ENCODE measurements around the gene MLYCD.

Gene MLYCD

DNA sequence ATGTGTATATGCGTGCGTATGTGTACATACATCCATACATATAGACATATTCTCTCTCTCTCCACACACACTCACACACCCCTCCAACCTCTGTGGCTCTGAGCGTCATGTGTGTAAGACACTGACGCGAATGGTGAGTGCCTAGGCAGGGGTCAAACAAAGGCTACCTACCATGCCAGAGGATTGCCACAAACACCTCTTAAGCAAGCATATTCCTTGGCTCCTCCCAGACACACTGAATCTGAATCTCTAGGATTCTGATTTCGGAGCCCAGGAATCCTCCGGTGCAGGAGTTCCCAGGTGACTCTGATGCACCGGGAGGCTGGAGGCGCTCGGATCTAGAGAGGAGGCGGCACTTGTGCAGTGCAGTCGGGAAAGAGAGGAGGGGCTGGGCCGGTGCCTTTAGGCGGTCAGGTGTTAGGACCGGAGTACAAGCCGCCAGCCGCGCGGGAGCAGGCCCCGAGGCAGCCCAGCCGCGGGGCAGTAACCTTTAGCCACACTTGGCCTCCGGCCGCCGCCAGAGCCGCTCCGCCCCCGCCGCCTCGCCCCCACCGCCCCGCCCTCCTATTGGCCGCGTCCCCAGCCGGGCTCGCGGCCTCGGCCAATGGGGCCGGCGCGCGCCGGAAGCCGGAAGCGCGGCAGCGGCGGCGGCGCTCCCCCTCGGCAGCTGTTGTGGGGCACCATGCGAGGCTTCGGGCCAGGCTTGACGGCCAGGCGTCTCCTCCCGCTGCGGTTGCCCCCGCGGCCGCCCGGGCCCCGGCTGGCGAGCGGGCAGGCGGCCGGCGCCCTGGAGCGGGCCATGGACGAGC is at the start of gene MLYCD:
TSS of gene MLYCD (plus strand) at position 653 of the 809 bp plus-strand sequence. CDS start at position 683, 30 bp downstream.
- DNase-seq (ENCODE audit: low read depth): no peak

DNA sequence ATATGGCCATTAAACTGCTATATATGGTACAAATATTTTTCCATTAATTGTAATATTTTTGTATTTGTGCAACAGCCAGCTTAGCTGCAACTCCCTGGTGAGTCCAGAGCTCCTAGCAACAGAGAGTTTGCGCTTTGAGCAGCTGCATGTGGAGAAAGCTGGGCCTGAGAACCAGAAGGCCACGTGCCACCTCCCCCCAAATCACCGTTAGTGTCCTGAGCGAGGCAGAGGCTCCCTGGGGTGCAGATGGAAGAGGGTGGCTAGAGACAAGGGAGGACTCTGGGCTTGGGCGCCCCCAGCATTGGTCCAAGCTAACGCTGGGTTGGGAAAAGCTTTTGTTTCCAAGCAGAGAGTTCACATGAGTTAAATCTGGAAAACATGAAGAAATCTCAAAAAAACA is 49.5 kb upstream of the MLYCD start:
- no peak for DNase-seq (ENCODE audit: low read depth)

DNA sequence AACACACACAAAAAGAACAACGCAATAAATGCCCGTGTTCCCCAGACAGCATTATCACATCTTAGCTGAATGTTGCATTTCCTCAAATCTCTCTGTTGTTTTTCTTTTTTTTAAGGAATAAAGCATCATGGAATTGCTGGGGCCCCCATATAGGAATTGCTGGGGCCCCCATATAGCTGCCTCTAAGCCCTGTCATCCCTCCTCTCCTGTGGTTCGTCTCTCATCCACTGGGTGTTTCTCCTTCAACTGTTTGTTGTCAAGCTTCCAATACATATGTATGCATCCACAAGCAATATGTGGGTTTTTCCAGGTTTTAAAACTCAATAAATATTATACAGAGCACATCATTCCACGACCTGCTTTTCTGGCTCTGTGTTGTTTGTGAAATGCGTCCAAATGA is 48.0 kb upstream of the MLYCD start:
- no peak for DNase-seq (ENCODE audit: low read depth)

GRCh38 chr16:83851473-83851872 is 47.4 kb upstream of the MLYCD start:
- DNase-seq (ENCODE audit: low read depth): no peak

- no peak for DNase-seq (ENCODE audit: low read depth)
Measured at GRCh38 chr16:83852774-83853173, 46.1 kb upstream of the MLYCD start.

GRCh38 chr16:83853834-83854233 is 45.1 kb upstream of the MLYCD start:
- DNase-seq (ENCODE audit: low read depth): no peak

- DNase-seq (ENCODE audit: low read depth): no peak
Measured at GRCh38 chr16:83854420-83854819, 44.5 kb upstream of the MLYCD start.

- DNase-seq (ENCODE audit: low read depth): no peak
Measured at GRCh38 chr16:83856792-83857191, 42.1 kb upstream of the MLYCD start.

DNA sequence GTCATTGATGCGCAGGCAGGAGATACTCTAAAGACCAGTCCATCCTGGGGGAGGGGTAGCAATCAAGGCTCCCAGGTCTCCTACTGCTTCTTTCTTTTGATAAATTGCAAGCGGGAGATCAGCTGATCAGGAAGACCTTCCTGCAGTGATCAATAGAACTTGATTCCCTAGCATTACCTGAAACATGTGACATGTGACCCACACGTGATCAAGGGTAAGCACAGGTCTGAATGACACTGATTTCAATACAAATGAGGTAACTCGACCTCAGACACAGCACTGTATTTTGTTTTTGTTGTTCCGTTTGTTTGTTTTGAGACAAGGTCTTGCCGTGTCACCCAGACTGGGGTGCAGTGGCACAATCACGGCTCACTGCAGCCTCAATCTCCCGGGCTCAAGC is 39.6 kb upstream of the MLYCD start:
- DNase-seq (ENCODE audit: low read depth): no peak

DNA sequence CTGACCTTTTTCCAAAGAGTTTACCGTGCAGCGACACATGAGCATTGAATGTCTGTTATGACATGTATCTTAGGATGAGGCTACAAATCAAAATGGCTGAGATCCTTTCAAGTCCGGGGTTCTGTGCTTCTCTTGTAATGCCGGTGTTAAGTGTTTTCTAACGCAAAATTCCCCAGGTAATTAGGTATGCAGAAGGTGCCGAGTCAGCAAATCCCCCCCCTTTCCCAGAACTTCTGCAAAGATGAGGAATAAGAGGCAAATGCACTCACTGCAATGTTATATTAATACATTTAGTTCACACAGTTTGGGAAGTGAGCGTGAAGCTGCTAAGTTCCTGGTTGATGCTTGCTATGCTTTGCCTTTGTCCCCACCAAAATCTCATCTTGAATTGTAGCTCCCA is 36.3 kb upstream of the MLYCD start:
- no peak for DNase-seq (ENCODE audit: low read depth)

DNA sequence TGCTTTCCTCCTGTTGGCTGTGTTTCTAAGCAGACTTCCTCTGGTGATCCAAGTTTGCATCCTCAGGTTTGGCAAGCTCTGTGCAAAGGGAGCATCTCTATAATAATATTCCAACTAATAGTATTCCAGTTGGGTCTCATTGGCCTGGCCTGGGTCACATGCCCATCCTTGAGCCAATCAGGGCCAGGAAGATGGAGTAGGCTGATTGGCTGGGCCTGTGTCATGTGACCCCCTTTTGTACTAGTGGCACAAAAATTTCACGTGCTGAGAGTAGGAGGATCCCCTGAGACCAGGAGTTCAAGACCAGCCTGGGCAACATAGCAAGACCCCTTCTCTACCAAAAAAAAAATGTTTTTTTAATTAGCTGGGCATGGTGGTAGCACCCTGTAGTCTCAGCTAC is 35.2 kb upstream of the MLYCD start:
- DNase-seq (ENCODE audit: low read depth): no peak

- no peak for DNase-seq (ENCODE audit: low read depth)
Measured at GRCh38 chr16:83870830-83871229, 28.1 kb upstream of the MLYCD start.

DNA sequence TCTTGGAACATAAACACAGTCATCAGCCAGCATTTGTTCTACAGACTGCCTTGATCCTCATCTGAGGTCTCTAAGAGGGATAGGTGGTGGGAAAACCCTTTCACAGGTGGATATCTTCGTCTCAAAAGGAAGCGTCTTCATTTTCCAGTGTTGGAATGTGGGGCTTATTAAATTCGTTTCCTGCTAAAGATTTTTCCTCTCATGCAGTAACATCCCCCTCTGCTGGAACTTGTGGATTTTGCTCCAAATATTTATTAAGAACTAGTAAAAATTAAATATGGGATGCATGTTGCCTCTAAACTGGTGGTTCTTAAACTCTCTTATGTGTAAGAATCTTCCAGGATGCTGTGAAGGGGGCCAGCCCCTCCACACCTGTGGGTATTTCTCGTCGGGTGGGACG is 20.1 kb upstream of the MLYCD start:
- DNase-seq (ENCODE audit: low read depth): no peak

DNA sequence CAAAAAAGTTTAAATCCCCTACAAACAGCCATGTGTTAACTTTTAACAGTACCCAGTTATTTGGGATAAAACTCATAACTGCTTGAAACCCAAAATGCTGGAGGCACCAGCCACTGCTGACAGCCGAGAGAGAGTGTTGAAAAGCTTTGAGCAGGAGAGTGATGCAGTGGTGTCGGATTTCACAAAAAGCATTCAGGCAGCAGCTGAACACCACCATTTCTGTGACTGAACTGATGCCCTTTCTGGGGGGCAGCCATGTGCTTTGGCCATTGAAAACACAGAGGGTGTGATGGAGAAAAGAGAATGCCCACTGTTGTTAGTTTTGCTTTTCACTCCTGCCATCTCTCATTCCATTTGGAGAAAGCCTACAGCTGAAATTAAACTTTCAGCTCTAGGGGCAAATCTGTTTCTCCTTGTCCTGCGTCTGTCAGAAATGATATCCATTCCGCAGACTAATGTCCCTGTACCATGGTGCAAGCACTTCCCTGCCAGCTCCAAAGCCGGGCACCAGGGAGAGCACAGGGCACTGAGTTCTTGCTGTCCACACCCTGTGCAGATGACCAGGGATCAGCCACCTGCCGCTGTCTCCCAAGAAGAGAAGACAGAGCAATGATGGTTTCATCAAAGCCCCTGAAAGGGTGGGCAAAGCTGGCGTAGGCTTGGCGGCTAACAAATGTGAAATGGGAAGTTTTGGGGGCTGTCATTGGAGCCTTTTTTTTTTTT is 16.6 kb upstream of the MLYCD start:
- DNase-seq (ENCODE audit: low read depth): no peak

DNA sequence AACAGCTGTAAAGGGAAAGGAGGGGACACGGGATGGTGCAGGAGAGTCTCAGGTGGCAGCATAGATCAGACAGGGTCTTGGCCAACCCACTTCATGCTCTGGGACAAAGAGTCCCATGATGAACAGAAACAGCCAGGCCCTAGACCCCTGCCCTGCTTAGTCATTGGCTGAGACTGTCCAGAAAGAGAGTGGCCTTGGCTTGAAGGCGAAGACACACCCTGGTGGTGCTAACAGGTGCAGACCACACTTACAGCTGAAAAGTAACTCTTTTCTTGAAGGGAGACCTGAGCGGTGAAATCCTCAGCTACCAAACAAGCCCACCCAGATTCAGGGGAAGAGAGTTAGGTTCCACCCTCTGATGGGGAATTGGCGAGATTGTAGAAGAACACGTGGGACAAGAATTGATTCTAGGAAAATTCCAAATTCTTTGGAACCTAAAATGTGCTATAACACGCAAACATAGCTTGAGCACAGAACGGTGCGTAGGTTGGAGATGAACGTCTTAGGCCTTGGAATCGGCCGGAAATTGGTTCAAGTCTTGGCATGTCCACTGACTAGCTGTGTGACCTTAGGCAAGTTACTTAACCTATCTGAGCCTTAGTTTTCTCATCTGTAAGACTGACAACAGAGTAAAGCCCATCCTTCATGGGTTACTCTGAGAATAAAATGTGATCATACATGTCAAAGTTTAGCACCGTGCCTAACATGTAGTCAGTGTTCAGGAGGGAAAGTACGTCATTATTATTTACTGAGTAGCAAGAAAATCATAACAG is 12.5 kb upstream of the MLYCD start:
- no peak for DNase-seq (ENCODE audit: low read depth)

DNA sequence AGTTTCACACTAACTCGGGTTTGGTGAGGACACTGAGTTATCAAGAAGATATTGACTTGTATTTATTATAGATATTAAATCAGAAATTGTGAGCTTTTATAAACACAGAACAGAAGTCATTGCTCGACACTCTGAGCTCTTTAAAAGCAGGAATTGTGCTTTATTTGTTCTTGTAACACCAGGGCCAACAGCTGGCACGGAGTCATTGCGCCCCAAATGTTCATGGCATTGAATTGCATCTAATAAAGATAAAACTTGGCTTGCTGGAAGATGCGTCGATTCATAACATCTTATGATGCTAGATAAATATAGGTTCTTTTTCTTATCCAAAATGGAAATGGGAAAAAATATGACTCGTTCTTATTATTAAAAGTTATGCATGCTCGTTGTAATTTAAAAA is 11.8 kb upstream of the MLYCD start:
- no peak for DNase-seq (ENCODE audit: low read depth)

- DNase-seq (ENCODE audit: low read depth): no peak
Measured at GRCh38 chr16:83887564-83887963, 11.4 kb upstream of the MLYCD start.

DNA sequence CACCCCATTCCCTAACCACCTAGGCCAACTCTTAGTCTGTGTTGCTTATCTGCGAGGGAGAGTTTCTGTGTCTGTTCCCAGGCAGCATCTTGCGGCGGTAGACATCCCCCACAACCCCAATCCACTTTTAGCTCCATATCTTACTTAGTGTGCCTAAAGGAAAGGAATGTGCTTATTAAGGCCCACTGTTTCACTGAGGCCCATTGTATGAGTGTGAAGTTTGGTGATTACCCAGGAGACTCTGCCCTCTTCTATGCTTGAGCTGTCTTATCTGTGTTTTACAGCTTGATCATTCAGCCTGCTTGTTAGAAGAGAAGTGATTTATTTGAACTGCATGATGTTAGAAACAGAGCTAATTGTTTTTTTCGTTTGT is 10.3 kb upstream of the MLYCD start:
- DNase-seq (ENCODE audit: low read depth): no peak

- DNase-seq (ENCODE audit: low read depth): no peak
Measured at GRCh38 chr16:83890359-83890758, 8.6 kb upstream of the MLYCD start.

GRCh38 chr16:83891742-83892141 is 7.2 kb upstream of the MLYCD start:
- DNase-seq (ENCODE audit: low read depth): no peak

DNA sequence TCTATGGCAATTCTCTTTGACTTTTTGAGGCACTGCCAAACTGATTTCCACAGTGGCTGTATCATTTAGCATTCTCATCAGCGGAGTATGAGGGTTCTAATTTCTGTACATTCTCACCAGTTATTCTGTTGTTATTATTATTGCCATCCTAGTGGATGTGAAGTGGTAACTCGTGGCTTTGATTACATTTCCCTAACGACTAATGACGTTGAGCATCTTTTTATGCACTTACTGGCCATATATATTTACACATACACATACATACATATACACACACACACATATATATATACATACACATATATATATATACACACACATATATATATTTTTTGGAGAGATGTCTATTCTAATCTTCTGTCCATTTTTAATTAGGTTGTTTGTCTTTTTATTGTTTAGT is 3.7 kb upstream of the MLYCD start:
- DNase-seq (ENCODE audit: low read depth): no peak

GRCh38 chr16:83895942-83896341 is 3.0 kb upstream of the MLYCD start:
- DNase-seq (ENCODE audit: low read depth): no peak

All from GM04503 (cell line).